Adrenal gland (tissue), 5 donors: ENCODE data around the gene OGDH.

Experiments used
- CTCF ChIP-seq, 6 experiments: fragments of 450-650 bp in 4 of 6; fragments of 200-600 bp in 2 of 6; sonication (generic) in 1 of 6; IDR thresholded peaks; 1 replicate in 5 of 6; 2 replicates in 1 of 6; pipeline versions ENCODE4 v1.5.1 to v1.8.0; 2016 to 2021; ENCODE audit warnings: antibody characterized with exemption in 6 of 6, mild to moderate bottlenecking in 2 of 6, moderate library complexity in 1 of 6
- POLR2A ChIP-seq, 2 donors: fragments of 450-650 bp; IDR thresholded peaks; one replicate each; pipeline ENCODE4 v1.6.1; 2017; ENCODE audit warnings: antibody characterized with exemption in 2 of 2, mild to moderate bottlenecking in 2 of 2, moderate library complexity in 1 of 2
- donor health status: DM: no; HTN: no; CAD: no.

GRCh38 chr7:44574287-44574872 is 32.0 kb upstream of the OGDH start:
- TF ChIP-seq CTCF (IDR thresholded peaks at IDR 0.05) (no peak), POLR2A (IDR thresholded peaks at IDR 0.05) (no peak)
